H1 (cell line): Measurements from ENCODE around the gene TMEM125. TPM values are rescaled to one million over a fixed set of nuclear protein-coding genes. Genes with fewer than 3 reads are reported as not detected.

Experiments
- CTCF ChIA-PET: fragments of 300-600 bp; sonication (Branson Sonifier 250); formaldehyde crosslinking; loops from one replicate; lab custom pipeline; 2021; ENCODE audit not compliant: partially characterized antibody; lab: Charles Lee
- POLR2A ChIA-PET: fragments of 300-600 bp; sonication (Branson Sonifier 250); formaldehyde crosslinking; loops from one replicate; lab custom pipeline; 2021; ENCODE audit warnings: inconsistent platforms; ENCODE audit not compliant: partially characterized antibody; lab: Charles Lee
- DNase-seq, 2 experiments: peaks; one replicate each; pipeline versions ENCODE4 v3.0.0 to v3.0.0-alpha.2; 2010 to 2022; ENCODE audit warnings: low spot score in 2 of 2, low read depth in 1 of 2, mixed read lengths in 1 of 2
- FAIRE-seq: peaks from 2 replicates; lab custom pipeline; 2011; peaks lifted over from hg19 to GRCh38; lab: Jason Lieb, UNC
- H2AFZ ChIP-seq: 2 replicates; pipeline ENCODE4 v1.8.1; 2012; ENCODE audit warnings: low read length, inconsistent platforms
- H2AK5ac ChIP-seq: 2 replicates; pipeline ENCODE4 v1.6.1; 2013; ENCODE audit warnings: low read depth, low read length
- H2BK120ac ChIP-seq: replicated peaks from 2 replicates; pipeline ENCODE3; 2013; ENCODE audit warnings: low read depth, low read length, inconsistent platforms
- H2BK12ac ChIP-seq: 2 replicates; pipeline ENCODE4 v1.6.1; 2013; ENCODE audit warnings: low read depth, low read length
- H2BK15ac ChIP-seq: 2 replicates; pipeline ENCODE4 v1.6.1; 2013; ENCODE audit warnings: low read length
- H2BK20ac ChIP-seq: 2 replicates; pipeline ENCODE4 v1.6.1; 2013; ENCODE audit warnings: low read length
- H2BK5ac ChIP-seq: 2 replicates; pipeline ENCODE4 v1.6.1; 2013; ENCODE audit warnings: low read depth, low read length
- H3K14ac ChIP-seq: 2 replicates; pipeline ENCODE4 v1.6.1; 2013; ENCODE audit warnings: inconsistent platforms; ENCODE audit not compliant: insufficient read length
- H3K18ac ChIP-seq: 2 replicates; pipeline ENCODE4 v1.6.1; 2013; ENCODE audit warnings: low read length; ENCODE audit errors: extremely low read depth
- H3K23ac ChIP-seq: 2 replicates; pipeline ENCODE4 v1.6.1; 2013; ENCODE audit warnings: inconsistent platforms; ENCODE audit not compliant: insufficient read length
- H3K23me2 ChIP-seq: 2 replicates; pipeline ENCODE4 v1.6.1; 2013; ENCODE audit warnings: low read depth, low read length
- H3K27ac ChIP-seq: 2 replicates; pipeline ENCODE4 v1.6.1; 2011; ENCODE audit warnings: low read depth, low read length, inconsistent platforms
- H3K27me3 ChIP-seq, 4 experiments: replicated peaks in 1 of 4; 1 replicate in 1 of 4; 2 replicates in 3 of 4; pipeline versions ENCODE4 v1.6.1 to v1.8.1; 2011 to 2013; ENCODE audit warnings: low read length in 3 of 4, mild to moderate bottlenecking in 3 of 4, inconsistent platforms in 2 of 4, mixed read lengths in 2 of 4, moderate library complexity in 1 of 4; ENCODE audit not compliant: control insufficient read depth in 3 of 4, insufficient read depth in 3 of 4; ENCODE audit errors: extremely low read depth in 1 of 4
- H3K36me3 ChIP-seq, 4 experiments: 2 replicates each; pipeline versions ENCODE4 v1.6.1 to v1.8.1; 2011 to 2013; ENCODE audit warnings: mild to moderate bottlenecking in 4 of 4, low read length in 3 of 4, moderate library complexity in 2 of 4, control low read depth in 1 of 4, inconsistent platforms in 1 of 4; ENCODE audit not compliant: insufficient read depth in 4 of 4, control insufficient read depth in 2 of 4
- H3K4ac ChIP-seq: replicated peaks from 2 replicates; pipeline ENCODE3; 2013; ENCODE audit warnings: low read length, low read depth, mixed read lengths, inconsistent platforms; ENCODE audit not compliant: insufficient read length
- H3K4me1 ChIP-seq, 4 experiments: replicated peaks in 1 of 4; 1 replicate in 1 of 4; 2 replicates in 3 of 4; pipeline versions ENCODE4 v1.6.1 to v1.8.1; 2011 to 2013; ENCODE audit warnings: low read length in 3 of 4, inconsistent platforms in 2 of 4, mixed read lengths in 1 of 4; ENCODE audit not compliant: insufficient read depth in 4 of 4, control insufficient read depth in 3 of 4
- H3K4me2 ChIP-seq, 2 experiments: 2 replicates each; pipeline versions ENCODE4 v1.6.1 to v1.8.1; 2011 to 2013; ENCODE audit warnings: low read depth in 2 of 2, low read length in 2 of 2, control low read depth in 1 of 2, inconsistent platforms in 1 of 2, mild to moderate bottlenecking in 1 of 2; ENCODE audit not compliant: insufficient read depth in 1 of 2
- H3K4me3 ChIP-seq, 4 experiments: fragments of 200-600, 300-600 bp in 1 of 4; sonication (generic), shearing (Covaris generic), sonication (Bioruptor Twin) in 1 of 4; 2 replicates each; pipeline versions ENCODE4 v1.5.1 to v1.8.1; 2011 to 2016; ENCODE audit warnings: low read length in 4 of 4, low read depth in 3 of 4, control low read depth in 2 of 4, inconsistent platforms in 2 of 4, mild to moderate bottlenecking in 2 of 4, mixed read lengths in 1 of 4, moderate library complexity in 1 of 4; ENCODE audit not compliant: insufficient read depth in 2 of 4; ENCODE audit errors: extremely low read depth in 1 of 4
- H3K56ac ChIP-seq: replicated peaks from 2 replicates; pipeline ENCODE3; 2013; ENCODE audit warnings: low read depth, mild to moderate bottlenecking, mixed read lengths, low read length, inconsistent platforms; ENCODE audit not compliant: insufficient read length
- H3K79me1 ChIP-seq: 2 replicates; pipeline ENCODE4 v1.6.1; 2013; ENCODE audit warnings: low read depth, low read length, control low read depth
- H3K79me2 ChIP-seq, 2 experiments: 2 replicates each; pipeline versions ENCODE4 v1.6.1 to v1.8.1; 2012 to 2013; ENCODE audit warnings: low read length in 2 of 2, mild to moderate bottlenecking in 2 of 2, inconsistent platforms in 1 of 2; ENCODE audit not compliant: insufficient read depth in 2 of 2, control insufficient read depth in 1 of 2
- H3K9ac ChIP-seq, 4 experiments: replicated peaks in 1 of 4; 1 replicate in 1 of 4; 2 replicates in 3 of 4; pipeline versions ENCODE4 v1.6.1 to v1.8.1; 2011 to 2013; ENCODE audit warnings: low read depth in 3 of 4, low read length in 3 of 4, control low read depth in 2 of 4, mild to moderate bottlenecking in 2 of 4, moderate library complexity in 2 of 4, inconsistent platforms in 1 of 4; ENCODE audit errors: extremely low read depth in 1 of 4
- H3K9me3 ChIP-seq, 2 experiments: 2 replicates each; pipeline versions ENCODE4 v1.6.1 to v1.8.1; 2012 to 2013; ENCODE audit warnings: mild to moderate bottlenecking in 2 of 2, moderate library complexity in 2 of 2, control low read depth in 1 of 2, inconsistent platforms in 1 of 2, low read depth in 1 of 2, low read length in 1 of 2, mixed read lengths in 1 of 2; ENCODE audit not compliant: insufficient read depth in 2 of 2
- H4K20me1 ChIP-seq, 2 experiments: replicated peaks in 1 of 2; 2 replicates each; pipeline versions ENCODE3 to v1.8.1; 2011 to 2013; ENCODE audit warnings: inconsistent platforms in 2 of 2, low read length in 2 of 2, mild to moderate bottlenecking in 1 of 2; ENCODE audit not compliant: insufficient read depth in 2 of 2, control insufficient read depth in 1 of 2
- H4K5ac ChIP-seq: 2 replicates; pipeline ENCODE4 v1.6.1; 2013; ENCODE audit warnings: low read length, low read depth, mixed read lengths, inconsistent platforms; ENCODE audit not compliant: insufficient read length
- H4K8ac ChIP-seq: 2 replicates; pipeline ENCODE4 v1.8.0; 2013; ENCODE audit warnings: mild to moderate bottlenecking, moderate library complexity, low read length, inconsistent platforms; ENCODE audit not compliant: insufficient read depth; ENCODE audit errors: extremely low read depth
- H4K91ac ChIP-seq: replicated peaks from 2 replicates; pipeline ENCODE3; 2013; ENCODE audit warnings: low read length, mixed read lengths, inconsistent platforms; ENCODE audit not compliant: insufficient read length
- E2F6 ChIP-seq: IDR thresholded peaks from 2 replicates; pipeline ENCODE4 v1.6.1; 2012; ENCODE audit warnings: inconsistent platforms
- EGR1 ChIP-seq: IDR thresholded peaks from 2 replicates; pipeline ENCODE4 v1.6.1; 2011; ENCODE audit warnings: low read depth, low read length, borderline replicate concordance
- TAF1 ChIP-seq: IDR thresholded peaks from 2 replicates; pipeline ENCODE4 v1.6.1; 2011; ENCODE audit warnings: mild to moderate bottlenecking, low read depth, low read length
- WGBS, 2 experiments: shearing (Covaris generic) in 1 of 2; methylation state at CpG; one replicate each; pipeline versions ENCODE4 v1.1.6 to v1.1.7; 2013 to 2015; ENCODE audit warnings: low lambda C conversion rate in 2 of 2, mixed read lengths in 2 of 2, inconsistent platforms in 1 of 2, low coverage in 1 of 2, missing lambda C conversion rate in 1 of 2; ENCODE audit not compliant: insufficient replicate concordance in 2 of 2, insufficient coverage in 1 of 2, insufficient read length in 1 of 2; ENCODE audit errors: extremely low coverage in 1 of 2, missing lambda C conversion rate in 1 of 2; 5-methylcytosine and 5-hydroxymethylcytosine counted together
- polyA plus RNA-seq, 7 experiments: library from polyadenylated mRNA; depleted of rRNA in 3 of 7; stranded (reverse) in 5 of 7; unstranded in 2 of 7; fragments of >200 nt in 5 of 7; fragments of 200-250 nt in 2 of 7; gene quantifications; 1 replicate in 5 of 7; 2 replicates in 1 of 7; 4 replicates in 1 of 7; pipeline versions ENCODE4 v1.2.1 to v1.2.3, GENCODE V29; 2011 to 2013; ENCODE audit warnings: missing spikeins in 2 of 7, mixed read lengths in 2 of 7
- total RNA-seq: library from RNA; stranded (reverse); fragmentation: NEBNext Ultra II Directional; extraction: Animal tissue kit (Norgen Biotek cat#: 25700); gene quantifications from 2 replicates; pipeline ENCODE4 v1.2.1, GENCODE V29; 2021

TMEM125 gene
- total and polyA plus RNA-seq, 2 of the 8 experiments (the other 6 are each of a cell fraction or from before 2014, with no cell fraction given) = 26.5 to 46.7 TPM

GRCh38 chr1:43312212-43312623 lies 42.4 kb downstream of the TMEM125 start:
- ChIA-PET CTCF (interaction anchor here (0.8 to 1.5 kb wide), 5 partner anchors 11 to 241 kb away, joined by 3 to 4 read pairs (median 3); no protein-coding TSS in a partner anchor), POLR2A (no interaction called here)
- Histone ChIP-seq H4K8ac (no peak overlapping the region), H3K23me2 (no peaks in the 10 kb centered on the region), H2BK12ac (no peak overlapping the region), H3K4me1 (no peaks in the 10 kb centered on the region), H3K9ac (no peak overlapping the region), H3K56ac (no peak overlapping the region), H4K20me1 (no peaks in the 10 kb centered on the region), H3K79me1 (no peaks in the 10 kb centered on the region), H3K36me3 (no peaks in the 10 kb centered on the region), H3K27ac (no peak overlapping the region), H4K91ac (no peak overlapping the region), H3K14ac (no peak overlapping the region), H4K5ac (no peak overlapping the region), H3K79me2 (no peaks in the 10 kb centered on the region), H3K18ac (no peak overlapping the region), H3K9me3 (no peaks in the 10 kb centered on the region), H2BK15ac (no peak overlapping the region), H2BK5ac (no peak overlapping the region), H3K4ac (no peak overlapping the region), H3K27me3 (no peaks in the 10 kb centered on the region; a peak in 1 of 7 replicates), H2BK20ac (no peak overlapping the region), H3K23ac (no peak overlapping the region), H2BK120ac (no peak overlapping the region), H3K4me2 (no peak overlapping the region), H3K4me3 (no peak overlapping the region), H2AK5ac (no peak overlapping the region), H2AFZ (no peak overlapping the region)
- 94% methylated on average over 19 of the region's 19 CpGs; no CpG with 5 or more reads in 1 of the 2 experiments for WGBS, 2 experiments
- no peak for FAIRE-seq
- no peak for DNase-seq
- TF ChIP-seq EGR1 (no peak), TAF1 (no peak), E2F6 (no peak)
